ENCODE results near the gene EFCAB6. TPM values are rescaled to one million over a fixed set of nuclear protein-coding genes. Genes with fewer than 3 reads are reported as not detected.

The EFCAB6 gene
- total RNA-seq, 2 donors from 2014 or later = 2.2 to 2.5 TPM

- H3K36me3 ChIP-seq = no peaks in the 10 kb centered on the region
- no peak for ATAC-seq (ENCODE audit: insufficient number of reproducible peaks, low FRiP score, low read depth)
- no peak overlapping the region for H3K27ac ChIP-seq
- no peak for DNase-seq (ENCODE audit: low spot score)
- no peaks in the 10 kb centered on the region for H3K27me3 ChIP-seq (replicated peaks; ENCODE audit: insufficient read depth)
- H3K4me3 ChIP-seq = no peak overlapping the region
- no peaks in the 10 kb centered on the region for H3K4me1 ChIP-seq (ENCODE audit: control insufficient read depth in 1 of 2, low read depth in 2 of 2)
- peaks cover 3% of the 10 kb centered on the region for H3K9me3 ChIP-seq
- TF ChIP-seq, protein P1, sequence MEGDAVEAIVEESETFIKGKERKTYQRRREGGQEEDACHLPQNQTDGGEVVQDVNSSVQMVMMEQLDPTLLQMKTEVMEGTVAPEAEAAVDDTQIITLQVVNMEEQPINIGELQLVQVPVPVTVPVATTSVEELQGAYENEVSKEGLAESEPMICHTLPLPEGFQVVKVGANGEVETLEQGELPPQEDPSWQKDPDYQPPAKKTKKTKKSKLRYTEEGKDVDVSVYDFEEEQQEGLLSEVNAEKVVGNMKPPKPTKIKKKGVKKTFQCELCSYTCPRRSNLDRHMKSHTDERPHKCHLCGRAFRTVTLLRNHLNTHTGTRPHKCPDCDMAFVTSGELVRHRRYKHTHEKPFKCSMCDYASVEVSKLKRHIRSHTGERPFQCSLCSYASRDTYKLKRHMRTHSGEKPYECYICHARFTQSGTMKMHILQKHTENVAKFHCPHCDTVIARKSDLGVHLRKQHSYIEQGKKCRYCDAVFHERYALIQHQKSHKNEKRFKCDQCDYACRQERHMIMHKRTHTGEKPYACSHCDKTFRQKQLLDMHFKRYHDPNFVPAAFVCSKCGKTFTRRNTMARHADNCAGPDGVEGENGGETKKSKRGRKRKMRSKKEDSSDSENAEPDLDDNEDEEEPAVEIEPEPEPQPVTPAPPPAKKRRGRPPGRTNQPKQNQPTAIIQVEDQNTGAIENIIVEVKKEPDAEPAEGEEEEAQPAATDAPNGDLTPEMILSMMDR (IDR thresholded peaks at IDR 0.05) = no peak
These were observed 251.5 kb downstream of the EFCAB6 start for GRCh38 chr22:43560651-43561050.

- ATAC-seq (ENCODE audit: insufficient number of reproducible peaks, low FRiP score, low read depth) (no peak), DNase-seq (ENCODE audit: low spot score) (no peak)
- TF ChIP-seq, protein P1 (IDR thresholded peaks at IDR 0.05) = no peak
- Histone ChIP-seq H3K27me3 (replicated peaks; ENCODE audit: insufficient read depth) (no peaks in the 10 kb centered on the region), H3K4me3 (no peak overlapping the region), H3K36me3 (no peaks in the 10 kb centered on the region), H3K4me1 (ENCODE audit: control insufficient read depth in 1 of 2, low read depth in 2 of 2) (no peaks in the 10 kb centered on the region), H3K27ac (no peak overlapping the region), H3K9me3 (peaks cover 3% of the 10 kb centered on the region)
These were observed 256.3 kb downstream of the EFCAB6 start for GRCh38 chr22:43555561-43556515.

DNA sequence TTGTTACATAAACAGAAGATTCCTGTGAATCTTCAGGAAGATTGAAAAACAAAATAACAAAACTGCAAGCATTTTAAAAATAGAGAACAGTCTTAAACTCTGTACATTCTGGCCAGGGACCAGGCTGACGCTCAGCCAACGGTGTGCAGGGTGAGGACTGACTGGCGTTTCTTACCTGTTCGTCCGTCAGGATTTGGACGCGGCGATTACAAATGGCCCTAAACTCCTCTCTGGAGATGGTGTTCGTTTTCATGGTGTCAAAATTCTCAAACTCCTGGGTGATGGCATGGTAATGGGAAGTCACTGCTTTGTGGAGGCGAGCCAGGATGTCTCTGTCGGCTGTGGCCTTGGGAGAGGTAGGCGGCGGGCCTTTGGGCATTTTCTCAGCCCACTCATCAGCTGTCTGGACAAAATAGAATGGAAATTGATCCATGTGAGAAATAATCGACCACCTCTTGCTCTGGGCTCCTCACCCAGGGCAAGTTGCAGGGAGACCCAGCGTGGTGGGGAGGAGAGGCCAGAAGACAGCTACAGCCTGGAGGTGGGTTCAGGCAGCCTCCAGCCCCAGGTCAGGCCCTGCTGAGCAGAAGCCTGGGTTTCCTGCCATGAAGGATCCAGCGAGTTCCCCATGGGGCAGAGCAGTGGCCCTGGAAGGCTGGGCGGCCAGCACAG lies 257.3 kb downstream of the EFCAB6 start:
- Histone ChIP-seq H3K27me3 (replicated peaks; ENCODE audit: insufficient read depth) (no peaks in the 10 kb centered on the region), H3K9me3 (peaks cover 3% of the 10 kb centered on the region), H3K4me3 (no peak overlapping the region), H3K27ac (no peak overlapping the region), H3K4me1 (ENCODE audit: control insufficient read depth in 1 of 2, low read depth in 2 of 2) (no peaks in the 10 kb centered on the region), H3K36me3 (no peaks in the 10 kb centered on the region)
- ATAC-seq (ENCODE audit: insufficient number of reproducible peaks, low FRiP score, low read depth) (no peak), DNase-seq (ENCODE audit: low spot score) (no peak)
- TF ChIP-seq, protein P1 (IDR thresholded peaks at IDR 0.05) = no peak

DNA sequence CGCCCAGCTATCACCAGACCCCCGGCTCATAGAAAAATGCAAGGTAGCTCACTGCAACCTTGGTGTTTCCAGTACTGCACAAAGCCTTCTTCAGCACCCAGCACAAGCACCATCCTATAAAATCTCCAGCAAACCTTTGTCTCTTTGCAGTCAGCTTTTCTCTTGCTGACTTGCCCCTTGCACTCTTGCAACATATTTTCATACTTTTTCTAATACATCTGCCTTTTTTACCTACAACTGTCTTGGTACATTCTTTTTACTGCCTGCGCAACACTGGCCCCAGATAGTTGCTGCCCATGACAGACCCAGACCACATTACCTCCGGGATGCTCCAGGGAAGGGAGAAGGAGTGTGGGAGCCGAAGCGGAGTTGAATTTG lies 257.9 kb downstream of the EFCAB6 start:
- Histone ChIP-seq H3K4me3 (no peak overlapping the region), H3K27ac (no peak overlapping the region), H3K4me1 (ENCODE audit: control insufficient read depth in 1 of 2, low read depth in 2 of 2) (no peaks in the 10 kb centered on the region), H3K9me3 (peaks cover 3% of the 10 kb centered on the region), H3K36me3 (no peaks in the 10 kb centered on the region), H3K27me3 (replicated peaks; ENCODE audit: insufficient read depth) (no peaks in the 10 kb centered on the region)
- no peak for DNase-seq (ENCODE audit: low spot score)
- no peak for ATAC-seq (ENCODE audit: insufficient number of reproducible peaks, low FRiP score, low read depth)
- TF ChIP-seq, protein P1 (IDR thresholded peaks at IDR 0.05) = no peak
